ENCODE results near the gene TXNL4A.

Gene TXNL4A

DNA sequence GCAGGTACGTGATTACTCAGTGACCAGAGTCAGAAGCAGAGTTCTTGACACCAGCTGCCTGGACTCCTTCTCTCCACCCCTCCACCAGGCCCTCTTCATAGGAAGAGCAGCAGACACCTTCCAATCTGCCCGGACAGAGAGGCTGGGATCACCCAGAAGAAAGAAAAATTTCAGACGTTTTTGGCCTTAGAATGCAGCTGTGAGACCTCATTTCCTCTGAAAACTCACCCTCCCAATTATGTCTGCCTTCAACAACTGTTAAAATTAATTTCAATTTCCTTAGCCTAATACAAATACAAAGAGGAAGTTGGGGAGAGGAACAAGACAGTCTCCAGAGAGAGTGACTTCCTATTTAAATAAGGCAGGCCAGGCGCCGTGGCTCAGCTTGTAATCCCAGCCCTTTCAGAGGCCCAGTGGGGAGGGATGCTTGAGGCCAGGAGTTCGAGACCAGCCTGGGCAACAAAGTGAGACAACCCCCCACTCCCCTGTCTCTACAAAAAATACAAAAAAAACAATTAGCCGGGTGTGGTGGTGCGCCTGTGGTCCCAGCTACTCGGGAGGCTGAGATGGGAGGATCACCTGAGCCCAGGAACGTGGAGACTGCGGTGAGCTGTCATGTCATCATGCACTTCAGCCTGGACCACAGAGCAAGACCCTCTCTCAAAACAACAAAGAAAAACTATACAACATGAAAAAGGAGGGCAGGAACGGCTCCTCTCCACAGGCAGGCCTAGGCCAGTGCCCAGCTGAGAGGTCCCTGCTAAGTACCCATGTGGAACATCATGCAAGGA, 38.5 kb downstream of the TXNL4A start:
- DNase-seq (ENCODE audit: low read depth in 2 of 2) = no peak

DNA sequence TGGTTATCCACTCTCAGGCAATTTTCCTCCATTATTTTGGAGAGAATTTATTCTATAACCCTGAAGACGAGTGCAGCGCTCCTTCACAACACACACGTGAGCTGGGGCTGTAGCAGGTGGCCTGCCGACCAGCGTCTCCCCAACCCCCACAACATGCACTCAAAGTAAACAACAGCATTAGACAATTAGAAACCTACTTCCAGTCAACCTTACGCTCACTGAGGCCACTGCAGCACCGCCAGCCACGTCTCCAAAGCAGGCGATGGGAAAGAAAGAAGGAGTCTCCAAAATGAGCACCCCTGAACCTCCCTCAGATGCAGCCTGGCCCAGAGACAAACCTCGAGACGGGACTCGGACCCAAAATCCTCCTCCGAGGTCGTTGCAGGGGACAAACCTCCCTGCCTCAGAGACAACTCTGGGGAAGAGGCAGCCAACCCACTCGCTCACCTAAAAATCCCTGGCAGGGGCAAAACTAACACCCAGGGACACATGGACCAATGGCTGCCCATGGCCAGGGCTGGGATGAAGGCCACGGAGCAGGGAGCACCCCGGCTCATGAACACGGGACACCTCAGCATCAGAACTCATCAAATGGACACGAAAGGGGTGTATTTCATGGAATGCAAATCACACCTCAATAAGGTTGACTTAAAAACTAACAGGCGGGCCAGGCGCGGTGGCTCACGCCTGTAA, 39.5 kb downstream of the TXNL4A start:
- no peak for DNase-seq (ENCODE audit: low read depth in 2 of 2)

DNA sequence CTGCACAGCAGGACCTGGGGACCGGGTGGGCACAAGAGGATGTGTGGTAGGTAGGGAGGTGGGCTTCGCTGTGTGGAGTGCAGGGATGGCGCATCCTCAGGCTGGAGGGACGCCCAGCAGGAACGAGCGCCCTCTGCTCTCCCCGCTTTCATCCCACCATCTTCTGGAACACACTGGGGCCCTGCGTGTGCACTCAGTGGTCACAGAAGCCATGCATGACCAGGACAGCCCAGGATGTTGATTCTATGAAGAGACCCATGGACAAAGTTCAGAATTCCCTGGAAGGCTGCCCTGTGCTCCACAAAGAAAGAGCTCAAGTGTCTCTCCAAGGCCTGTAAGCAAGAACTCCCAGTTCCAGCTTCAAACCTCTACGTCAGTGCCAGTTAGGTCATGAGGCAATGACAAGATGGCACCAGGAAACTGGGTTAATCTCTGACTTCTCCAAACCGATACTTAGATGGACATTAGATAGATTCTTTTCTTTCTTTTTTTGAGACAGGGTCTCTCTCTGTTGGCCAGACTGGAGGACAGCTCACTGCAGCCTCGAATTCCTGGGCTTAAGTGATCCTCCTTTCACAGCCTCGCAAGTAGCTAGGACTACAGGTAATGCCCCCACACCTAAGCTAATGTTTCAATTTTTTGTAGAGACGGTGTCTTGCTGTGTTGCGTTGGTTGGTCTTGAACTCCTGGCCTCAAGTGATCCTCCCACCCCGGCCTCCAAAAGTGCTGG, 40.3 kb downstream of the TXNL4A start:
- DNase-seq (ENCODE audit: low read depth in 2 of 2) = no peak

- no peak for DNase-seq (ENCODE audit: low read depth in 2 of 2)
Observed at GRCh38 chr18:79947054-79947755, 41.2 kb downstream of the TXNL4A start.

DNA sequence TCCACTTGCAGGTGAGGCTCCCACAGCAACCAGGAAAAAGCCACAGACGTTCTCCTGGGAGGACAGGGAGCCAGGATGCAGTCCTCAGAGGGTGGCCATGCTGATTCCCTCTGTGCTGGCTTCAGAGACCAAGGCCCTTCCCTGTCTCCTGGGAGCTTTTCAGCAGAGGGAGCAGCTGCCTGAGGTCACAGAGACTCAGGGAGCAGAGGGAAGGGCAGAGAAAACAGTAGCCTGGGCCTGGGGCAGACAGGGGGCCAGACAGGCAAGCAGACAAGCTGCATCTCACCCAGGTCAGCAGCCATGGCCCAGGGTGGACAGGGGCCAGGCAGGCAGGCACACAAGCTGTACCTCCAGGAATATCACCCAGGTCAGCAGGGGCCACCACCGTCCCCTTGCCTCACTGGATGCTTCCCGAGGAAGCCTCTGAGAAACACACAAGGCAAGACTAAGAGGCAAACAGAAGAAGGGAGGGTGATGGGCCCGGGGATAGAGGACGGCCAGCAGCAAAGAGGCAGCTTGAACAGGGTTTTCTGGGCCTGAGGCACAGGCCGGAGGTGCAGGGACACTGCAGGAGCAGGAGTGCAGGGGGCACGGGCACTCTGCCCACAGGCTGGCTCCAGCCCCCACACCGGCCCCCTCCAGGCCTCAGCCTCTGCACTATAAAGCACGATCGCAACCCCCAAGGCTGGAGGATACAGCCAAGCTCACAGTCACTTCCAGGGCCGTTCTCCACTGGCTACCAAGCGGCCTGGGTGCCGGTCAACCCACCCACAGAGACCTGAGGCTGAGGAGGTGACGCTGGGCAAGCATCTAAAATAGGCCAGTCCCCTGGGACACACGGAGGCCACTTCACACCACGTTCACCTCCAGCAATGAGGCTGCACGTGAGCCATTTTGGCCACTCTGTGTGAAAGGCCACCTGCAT, 43.0 kb downstream of the TXNL4A start:
- no peak for DNase-seq (ENCODE audit: low read depth in 2 of 2)

- no peak for DNase-seq (ENCODE audit: low read depth in 2 of 2)
Observed at GRCh38 chr18:79944746-79945117, 43.6 kb downstream of the TXNL4A start.

GRCh38 chr18:79944126-79944731, 44.1 kb downstream of the TXNL4A start:
- no peak for DNase-seq (ENCODE audit: low read depth in 2 of 2)

- no peak for DNase-seq (ENCODE audit: low read depth in 2 of 2)
Observed at GRCh38 chr18:79943608-79944125, 44.7 kb downstream of the TXNL4A start.

GRCh38 chr18:79942786-79943607, 45.4 kb downstream of the TXNL4A start:
- no peak for DNase-seq (ENCODE audit: low read depth in 2 of 2)

DNA sequence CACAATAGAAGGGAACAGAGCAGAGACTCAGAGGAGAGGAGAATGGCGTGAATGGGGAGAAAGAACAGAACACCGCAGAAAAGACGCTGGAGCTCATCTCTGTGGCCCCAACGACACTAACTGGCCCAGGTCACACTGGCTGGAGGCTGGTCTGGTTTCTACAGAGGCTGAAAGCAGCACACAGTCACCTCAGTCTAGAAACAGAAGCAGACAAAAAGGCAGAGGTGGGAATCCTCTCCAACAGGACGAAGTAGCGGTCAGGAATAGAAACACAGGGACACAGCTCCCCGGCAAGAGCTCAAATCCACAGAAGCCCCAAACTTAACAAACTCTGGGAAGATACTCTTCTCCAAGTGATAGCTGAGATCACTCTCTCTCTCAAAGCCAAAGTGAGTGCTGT, 46.2 kb downstream of the TXNL4A start:
- no peak for DNase-seq (ENCODE audit: low read depth in 2 of 2)

GRCh38 chr18:79941473-79942119, 46.8 kb downstream of the TXNL4A start:
- DNase-seq (ENCODE audit: low read depth in 2 of 2) = no peak

DNA sequence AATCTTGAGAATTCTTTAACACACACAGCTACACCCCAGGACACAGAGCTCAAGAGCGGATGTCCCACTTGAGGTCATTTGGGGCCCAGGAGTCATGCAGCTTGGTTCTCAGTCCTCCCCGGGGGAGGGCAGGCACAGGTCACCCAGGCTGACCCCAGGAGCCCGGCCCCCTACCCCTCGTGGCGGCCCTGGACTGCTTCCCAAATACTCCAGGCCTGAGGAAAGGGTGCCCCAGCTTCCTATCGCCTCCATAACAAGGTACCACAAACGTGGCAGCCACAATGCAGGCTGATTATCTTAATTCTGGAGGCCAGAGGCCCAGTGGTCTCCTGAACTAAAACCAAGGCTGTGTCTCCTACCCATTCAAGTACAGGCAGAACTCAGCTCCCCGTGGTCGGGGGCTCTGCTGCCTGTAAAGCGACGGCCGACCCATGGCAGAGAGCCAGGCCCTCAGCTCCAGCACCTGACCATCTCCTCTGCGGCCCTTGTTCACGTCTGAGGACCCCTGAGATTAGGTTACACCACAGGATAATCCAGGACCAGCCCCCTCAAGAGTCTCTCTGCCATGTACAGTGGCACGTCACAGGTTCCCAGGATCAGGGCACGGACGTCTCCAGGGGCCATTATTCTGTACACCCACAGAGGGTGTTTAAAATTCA, 47.4 kb downstream of the TXNL4A start:
- DNase-seq (ENCODE audit: low read depth in 2 of 2) = no peak

GRCh38 chr18:79940126-79940813, 48.1 kb downstream of the TXNL4A start:
- no peak for DNase-seq (ENCODE audit: low read depth in 2 of 2)

DNA sequence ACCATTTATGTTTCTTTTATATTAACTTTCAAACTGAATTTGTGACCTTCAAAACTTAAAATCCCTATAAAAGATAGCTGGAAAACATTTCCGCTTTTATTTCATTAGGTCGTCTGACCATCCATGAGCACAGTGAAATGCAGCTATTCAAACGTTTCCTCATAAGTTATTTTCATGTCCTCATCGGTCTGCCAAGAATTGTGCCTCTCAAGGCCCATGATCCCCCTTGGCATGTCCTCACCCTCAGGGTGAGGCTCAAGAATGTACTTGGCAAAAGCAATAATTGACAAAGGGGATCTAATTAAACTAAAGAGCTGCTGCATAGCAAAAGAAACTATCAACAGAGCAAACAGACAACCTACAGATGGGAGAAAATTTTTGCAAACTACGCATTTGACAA, 49.3 kb downstream of the TXNL4A start:
- DNase-seq (ENCODE audit: low read depth in 2 of 2) = no peak

DNA sequence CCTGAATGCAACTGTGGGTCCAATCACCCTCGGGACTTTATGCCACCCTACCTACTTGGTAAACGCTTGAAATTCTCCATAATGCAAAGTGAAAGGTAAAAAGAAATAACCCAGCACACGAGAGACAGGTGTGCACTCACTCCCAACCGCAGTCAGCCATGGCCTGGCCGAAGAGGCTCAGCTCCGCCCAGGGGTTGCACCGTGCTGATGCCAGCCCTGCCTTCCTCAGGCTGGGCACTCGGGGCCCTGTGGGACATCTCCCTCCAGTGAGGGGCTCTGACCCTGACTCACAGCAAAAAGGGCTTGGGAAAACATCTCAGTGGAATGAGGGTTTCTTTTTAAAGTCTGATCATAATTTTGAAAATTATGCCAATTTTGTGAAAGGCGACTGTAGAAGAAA, 50.2 kb downstream of the TXNL4A start:
- DNase-seq (ENCODE audit: low read depth in 2 of 2) = no peak

DNA sequence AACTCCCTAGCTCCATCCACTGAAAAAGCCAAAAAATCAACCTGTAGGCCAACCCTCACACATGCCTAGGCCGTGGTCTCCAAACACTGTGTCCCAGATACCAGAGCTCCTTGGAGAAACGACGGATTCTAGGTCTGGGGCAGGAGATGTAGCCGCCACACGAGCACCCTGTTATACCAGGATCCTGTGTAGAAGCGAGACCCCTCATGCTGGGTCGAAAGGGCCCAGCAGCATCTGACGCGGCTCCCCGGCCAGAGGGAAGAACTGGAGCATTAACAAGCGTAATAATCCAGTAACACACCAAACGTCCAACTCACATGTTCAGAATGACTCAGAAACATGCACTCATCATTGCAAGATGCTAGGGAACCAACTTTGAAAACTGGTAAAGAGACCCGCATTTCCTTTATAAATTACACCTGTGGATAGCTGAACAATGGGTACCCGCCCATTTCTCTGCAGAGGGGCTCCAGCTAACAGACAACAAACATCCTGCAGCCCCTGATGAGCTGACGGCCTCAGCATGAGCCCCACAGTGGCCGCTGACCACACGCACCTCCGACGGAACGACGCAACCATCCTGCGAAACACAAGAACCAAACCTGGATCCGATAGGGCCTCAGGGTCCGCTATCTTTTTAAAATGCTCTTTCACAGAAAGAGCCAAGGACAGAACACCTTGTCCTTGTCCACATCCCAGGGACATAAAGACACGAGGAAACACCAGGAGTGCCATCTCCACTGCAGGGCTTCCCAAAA, 51.1 kb downstream of the TXNL4A start:
- DNase-seq (ENCODE audit: low read depth in 2 of 2) = no peak

- no peak for DNase-seq (ENCODE audit: low read depth in 2 of 2)
Observed at GRCh38 chr18:79936641-79937040, 51.7 kb downstream of the TXNL4A start.
